NT2/D1 (cell line): ENCODE results near the gene TREX2.

Experiments
- YY1 ChIP-seq: IDR thresholded peaks from 2 replicates; pipeline ENCODE4 v1.6.1; 2011; ENCODE audit not compliant: insufficient read length, insufficient read depth
- ZNF274 ChIP-seq: IDR thresholded peaks from 2 replicates; pipeline ENCODE4 v1.6.1; 2011; ENCODE audit warnings: mild to moderate bottlenecking, low read depth, low read length

DNA sequence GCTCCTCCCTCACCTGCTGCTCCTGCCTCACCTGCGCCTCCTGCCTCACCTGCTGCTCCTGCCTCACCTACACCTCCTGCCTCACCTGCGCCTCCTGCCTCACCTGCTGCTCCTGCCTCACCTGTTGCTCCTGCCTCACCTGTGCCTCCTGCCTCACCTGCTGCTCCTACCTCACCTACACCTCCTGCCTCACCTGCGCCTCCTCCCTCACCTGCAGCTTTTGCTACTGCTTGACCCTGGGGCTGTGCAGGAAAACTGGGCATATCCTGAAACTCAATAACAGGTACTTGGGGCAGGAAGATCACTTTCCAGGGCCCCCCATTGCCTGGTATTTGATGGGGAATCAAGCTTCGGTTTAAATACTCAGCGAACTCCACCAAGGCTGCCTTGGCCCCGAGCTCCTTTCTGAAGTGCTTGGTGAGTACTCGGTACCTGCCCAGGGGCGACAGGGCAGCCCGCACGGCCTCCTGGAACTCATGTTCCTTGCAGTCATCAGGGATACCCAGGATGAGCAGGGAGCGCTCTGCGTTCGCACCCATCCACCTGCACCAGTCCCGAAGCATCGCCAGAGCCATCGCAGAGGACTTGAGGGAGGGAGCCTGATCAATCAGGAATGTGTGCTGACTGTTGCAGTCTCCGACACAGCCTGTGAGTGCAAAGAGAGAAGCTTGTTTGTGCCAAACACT lies 47.4 kb downstream of the TREX2 start:
- TF ChIP-seq ZNF274 (no peak), YY1 (no peak)
